ENCODE data around the gene POLD1. TPM values are rescaled to one million over a fixed set of nuclear protein-coding genes. Genes with fewer than 3 reads are reported as not detected.
A peak's percentile ranks its signal among the peaks of the same experiment; 100 is the strongest.

Gene POLD1
- total RNA-seq, 6 experiments from 2014 or later: 6.2 to 13.1 (median 9.2) TPM

DNA sequence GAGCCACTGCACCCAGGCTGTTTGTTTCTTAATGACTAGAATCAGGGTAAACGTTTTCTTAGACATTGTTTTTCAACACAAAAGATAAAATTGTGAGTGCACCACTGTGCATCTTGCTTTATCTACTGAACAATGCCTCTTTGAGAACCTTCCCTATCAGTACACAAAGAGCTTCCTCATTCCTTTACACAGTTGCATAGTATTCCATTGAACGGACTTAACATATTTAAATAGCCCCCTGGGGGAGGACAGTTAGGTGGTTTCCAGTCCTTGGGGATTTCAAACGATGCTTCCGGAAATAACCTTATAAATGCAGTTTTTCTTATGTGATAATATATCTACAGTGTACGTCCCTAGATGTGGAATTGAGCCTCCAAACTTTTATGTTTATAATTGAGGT, 8.6 kb downstream of the POLD1 start:
- intact Hi-C loops (cut with DNase I): no loop called here
- Histone ChIP-seq H3K36me3 (no peaks in the 10 kb centered on the region), H3K27me3 (no peaks in the 10 kb centered on the region), H3K9me3 (no peaks in the 10 kb centered on the region), H3K4me3 (no peak overlapping the region), H3K4me1 (no peaks in the 10 kb centered on the region), H3K27ac (no peak overlapping the region)
- WGBS (ENCODE audit: insufficient coverage, low coverage, low lambda C conversion rate, missing lambda C conversion rate): 94% methylated on average over 5 of the region's 5 CpGs
- DNase-seq: no peak
- TF ChIP-seq POLR2A (IDR thresholded peaks at IDR 0.05) (no peak), CTCF (IDR thresholded peaks at IDR 0.05) (no peak)
- ATAC-seq: no peak

DNA sequence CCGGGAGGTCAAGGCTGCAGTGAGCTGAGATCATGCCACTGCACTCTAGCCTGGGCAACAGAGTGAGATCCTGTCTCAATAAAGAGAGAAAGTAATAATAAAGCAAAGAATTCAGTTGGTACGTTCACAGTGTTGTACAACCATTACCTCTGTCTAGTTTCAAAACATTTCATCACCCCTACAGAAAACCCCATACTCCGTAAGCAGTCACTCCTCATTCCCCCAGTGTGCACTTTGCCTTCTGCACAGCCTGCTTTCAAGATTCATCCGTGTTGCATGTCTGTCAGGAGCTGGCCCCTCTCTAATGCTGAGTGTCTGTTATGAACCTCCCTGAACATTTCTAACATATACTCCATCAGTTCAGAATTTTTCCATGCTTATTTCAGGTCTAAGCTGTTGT, 9.4 kb downstream of the POLD1 start:
- no peak for DNase-seq
- Histone ChIP-seq H3K27me3 (no peaks in the 10 kb centered on the region), H3K4me1 (no peaks in the 10 kb centered on the region), H3K4me3 (no peak overlapping the region), H3K36me3 (no peaks in the 10 kb centered on the region), H3K27ac (no peak overlapping the region), H3K9me3 (no peaks in the 10 kb centered on the region)
- no peak for ATAC-seq
- TF ChIP-seq POLR2A (IDR thresholded peaks at IDR 0.05) (no peak), CTCF (IDR thresholded peaks at IDR 0.05) (no peak)
- 100% methylated on average over 2 of the region's 4 CpGs for WGBS (ENCODE audit: insufficient coverage, low coverage, low lambda C conversion rate, missing lambda C conversion rate)
- intact Hi-C loops (cut with DNase I): no loop called here

DNA sequence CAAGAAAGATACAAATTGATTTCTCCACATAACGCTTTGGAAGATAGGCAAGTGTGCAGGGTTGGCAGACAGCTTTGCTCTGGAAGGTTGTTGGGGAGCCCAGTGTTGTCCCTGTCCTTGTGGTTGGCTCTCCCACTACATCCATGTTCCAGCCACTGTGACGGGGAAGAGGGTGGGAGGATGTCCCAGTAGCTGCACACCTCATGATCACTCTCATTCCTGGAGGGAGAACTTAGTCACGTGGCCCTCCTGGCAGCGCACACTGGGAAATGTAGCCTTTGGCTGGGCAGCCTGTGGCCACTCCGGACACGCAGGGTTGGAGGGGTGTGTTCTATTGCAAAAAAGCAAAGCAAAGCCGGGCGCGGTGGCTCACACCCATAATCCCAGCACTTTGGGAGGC, 9.9 kb downstream of the POLD1 start:
- no peak for ATAC-seq
- WGBS (ENCODE audit: insufficient coverage, low coverage, low lambda C conversion rate, missing lambda C conversion rate): 100% methylated on average over 3 of the region's 9 CpGs

GRCh38 chr19:50398675-50399367, 14.7 kb downstream of the POLD1 start:
- 0% methylated on average over 1 of the region's 13 CpGs for WGBS (ENCODE audit: insufficient coverage, low coverage, low lambda C conversion rate, missing lambda C conversion rate)
- Histone ChIP-seq H3K27me3 (no peaks in the 10 kb centered on the region), H3K4me3 (no peak overlapping the region), H3K4me1 (no peaks in the 10 kb centered on the region), H3K27ac (no peak overlapping the region), H3K36me3 (no peaks in the 10 kb centered on the region), H3K9me3 (no peaks in the 10 kb centered on the region)
- ATAC-seq: peak in 2 of 4 donors; percentile 6 to 30
- intact Hi-C loops (cut with DNase I): no loop called here
- TF ChIP-seq POLR2A (IDR thresholded peaks at IDR 0.05): no peak
- TF ChIP-seq CTCF (IDR thresholded peaks at IDR 0.05): no peak
- DNase-seq: no peak

More for the DNA sequence above, 9.9 kb downstream of the POLD1 start:
- Histone ChIP-seq H3K4me3 (no peak overlapping the region), H3K36me3 (no peaks in the 10 kb centered on the region), H3K27ac (no peak overlapping the region), H3K4me1 (no peaks in the 10 kb centered on the region), H3K9me3 (no peaks in the 10 kb centered on the region), H3K27me3 (no peaks in the 10 kb centered on the region)
- no peak for TF ChIP-seq POLR2A (IDR thresholded peaks at IDR 0.05)
- TF ChIP-seq CTCF (IDR thresholded peaks at IDR 0.05): no peak
- intact Hi-C loops (cut with DNase I): no loop called here
- DNase-seq: no peak

Data from right lobe of liver (tissue), 6 donors.